K562 (cell line): ENCODE measurements around the gene NFATC3. TPM values are rescaled to one million over a fixed set of nuclear protein-coding genes. Genes with fewer than 3 reads are reported as not detected.

Source experiments
- ATAC-seq: fragments of 200-7000 bp; cut with Tn5 transposase; 3 replicates; pipeline ENCODE4 v1.9.1; 2020; ENCODE audit warnings: moderate library complexity
- BruUV-seq: library from RNA; stranded (reverse); fragments of 400-500 nt; replicated peaks from 2 replicates; lab custom pipeline; 2021; lab: Mats Ljungman, UMichigan
- CTCF ChIA-PET: fragments of 300-600 bp; formaldehyde crosslinking; extraction: SDS; loops from one replicate; lab custom pipeline; 2021; ENCODE audit warnings: low intra/inter-chr PET ratio; lab: Yijun Ruan, JAX
- POLR2A ChIA-PET: fragments of 300-600, 350-650 bp; sonication (Branson Sonifier 250); formaldehyde crosslinking; extraction: SDS; loops from one replicate; lab custom pipeline; 2021; ENCODE audit warnings: antibody characterized with exemption, inconsistent platforms; lab: Yijun Ruan, JAX
- DNase-seq, 4 experiments: peaks; one replicate each; pipeline versions ENCODE4 v3.0.0 to v3.0.0-alpha.2; 2011 to 2018; ENCODE audit warnings: low spot score in 3 of 4, mixed read lengths in 3 of 4; ENCODE audit errors: extremely low read depth in 1 of 4
- FAIRE-seq: peaks from 2 replicates; lab custom pipeline; 2011; peaks lifted over from hg19 to GRCh38; lab: Jason Lieb, UNC
- H2AFZ ChIP-seq: 2 replicates; pipeline ENCODE4 v1.6.0; 2011; ENCODE audit warnings: low read depth, low read length, control low read depth, inconsistent platforms
- H3K27ac ChIP-seq: fragments of 200-600 bp; 3 replicates; pipeline ENCODE4 v1.8.0; 2011; ENCODE audit warnings: low read depth, mild to moderate bottlenecking, control low read depth, inconsistent platforms, low read length, moderate library complexity, mixed read lengths; ENCODE audit errors: extremely low read depth
- H3K27me3 ChIP-seq, 2 experiments: fragments of 300-600 bp in 1 of 2; 2 replicates in 1 of 2; 3 replicates in 1 of 2; pipeline versions ENCODE4 v1.6.0 to v1.8.0; 2011; ENCODE audit warnings: inconsistent platforms in 2 of 2, low read length in 2 of 2, mild to moderate bottlenecking in 1 of 2, mixed read lengths in 1 of 2, moderate library complexity in 1 of 2; ENCODE audit not compliant: control insufficient read depth in 2 of 2, insufficient read depth in 2 of 2
- H3K36me3 ChIP-seq: fragments of 300-600 bp; 3 replicates; pipeline ENCODE4 v1.8.0; 2011; ENCODE audit warnings: mild to moderate bottlenecking, low read length, inconsistent platforms; ENCODE audit not compliant: control insufficient read depth, insufficient read depth
- H3K4me1 ChIP-seq, 2 experiments: fragments of 200-600 bp in 1 of 2; replicated peaks in 1 of 2; 2 replicates in 1 of 2; 3 replicates in 1 of 2; pipeline versions ENCODE4 v1.5.1 to v1.8.0; 2011; ENCODE audit warnings: inconsistent platforms in 2 of 2, low read length in 2 of 2, mild to moderate bottlenecking in 1 of 2, mixed read lengths in 1 of 2, moderate library complexity in 1 of 2; ENCODE audit not compliant: control insufficient read depth in 2 of 2, insufficient read depth in 2 of 2
- H3K4me2 ChIP-seq: 2 replicates; pipeline ENCODE4 v1.6.1; 2011; ENCODE audit warnings: low read length, control low read depth, inconsistent platforms, mixed read lengths; ENCODE audit not compliant: insufficient read depth
- H3K4me3 ChIP-seq: fragments of 200-600 bp; sonication (generic), shearing (Covaris generic); 2 replicates; pipeline ENCODE4 v1.5.1; 2016; ENCODE audit warnings: control low read depth, inconsistent platforms
- H3K79me2 ChIP-seq: fragments of 200-600 bp; 3 replicates; pipeline ENCODE4 v1.8.0; 2011; ENCODE audit warnings: low read length, inconsistent platforms; ENCODE audit not compliant: control insufficient read depth, insufficient read depth
- H3K9ac ChIP-seq, 2 experiments: 2 replicates each; pipeline versions ENCODE4 v1.6.0 to v1.6.1; 2011; ENCODE audit warnings: low read depth in 2 of 2, low read length in 2 of 2, control low read depth in 1 of 2, inconsistent platforms in 1 of 2, mild to moderate bottlenecking in 1 of 2, mixed read lengths in 1 of 2; ENCODE audit not compliant: insufficient read depth in 1 of 2
- H3K9me1 ChIP-seq: one replicate; pipeline ENCODE4 v1.6.0; 2011; ENCODE audit warnings: inconsistent platforms, mild to moderate bottlenecking, low read length, moderate library complexity; ENCODE audit not compliant: control insufficient read depth, insufficient read depth
- H3K9me3 ChIP-seq: replicated peaks from 2 replicates; pipeline ENCODE4 v1.5.1; 2011; ENCODE audit warnings: low read depth, low read length, inconsistent platforms; ENCODE audit not compliant: control insufficient read depth, insufficient read depth
- H4K20me1 ChIP-seq: replicated peaks from 2 replicates; pipeline ENCODE4 v1.6.1; 2011; ENCODE audit warnings: low read length, inconsistent platforms, mixed read lengths; ENCODE audit not compliant: control insufficient read depth, insufficient read depth
- ATF7 ChIP-seq: fragments of 450-650 bp; IDR thresholded peaks from 2 replicates; pipeline ENCODE4 v1.7.1; 2014; ENCODE audit warnings: mild to moderate bottlenecking, moderate library complexity
- CC2D1A ChIP-seq: fragments of 450-650 bp; IDR thresholded peaks from 2 replicates; pipeline ENCODE4 v1.6.1; 2017; ENCODE audit warnings: mild to moderate bottlenecking
- KAT2B ChIP-seq: IDR thresholded peaks from one replicate; pipeline ENCODE4 v1.6.1; 2012; ENCODE audit warnings: low read depth, mild to moderate bottlenecking, control low read depth, inconsistent platforms, low read length, moderate library complexity
- MBD1 ChIP-seq: fragments of 250-450 bp; sonication (Bioruptor Pico); IDR thresholded peaks from 2 replicates; pipeline ENCODE4 v1.8.0; 2022; ENCODE audit warnings: inconsistent platforms
- MEF2D ChIP-seq: conservative IDR thresholded peaks from 2 replicates; pipeline ENCODE4 v1.6.1; 2016; ENCODE audit warnings: low read depth, missing genetic modification characterization, missing compliant biosample characterization
- PHB ChIP-seq: fragments of 250-450 bp; sonication (Bioruptor Pico); IDR thresholded peaks from 2 replicates; pipeline ENCODE4 v1.5.0; 2021
- POU5F1 ChIP-seq: fragments of 150-350 bp; IDR thresholded peaks from 2 replicates; pipeline ENCODE4 v1.6.1; 2014; ENCODE audit warnings: borderline replicate concordance, low read length, low read depth, mild to moderate bottlenecking; ENCODE audit not compliant: partially characterized antibody
- PREB ChIP-seq: sonication (generic); formaldehyde crosslinking; IDR thresholded peaks from 2 replicates; pipeline ENCODE4 v1.8.1; 2023; ENCODE audit warnings: mild to moderate bottlenecking, missing genetic modification reagents
- RB1 ChIP-seq: fragments of 450-650 bp; IDR thresholded peaks from 2 replicates; pipeline ENCODE4 v1.6.1; 2017; ENCODE audit warnings: low read depth, mild to moderate bottlenecking
- TAF15 ChIP-seq: fragments of 200-400 bp; formaldehyde crosslinking; IDR thresholded peaks from 2 replicates; pipeline ENCODE4 v1.6.1; 2017; ENCODE audit warnings: mild to moderate bottlenecking, low read depth, low read length, moderate library complexity
- TRIM24 ChIP-seq, 2 experiments: fragments of 450-650 bp; IDR thresholded peaks; 2 replicates each; pipeline ENCODE4 v1.6.1; 2016
- XRCC4 ChIP-seq: IDR thresholded peaks from one replicate; pipeline ENCODE4 v1.6.1; 2011; ENCODE audit not compliant: insufficient read depth, insufficient read length; ENCODE audit errors: extremely low read depth
- ZNF165 ChIP-seq: fragments of 250-450 bp; sonication (Bioruptor Pico); IDR thresholded peaks from 2 replicates; pipeline ENCODE4 v1.4.0; 2020; ENCODE audit warnings: borderline replicate concordance
- ZNF764 ChIP-seq: fragments of 250-450 bp; sonication (Bioruptor Pico); IDR thresholded peaks from 2 replicates; pipeline ENCODE4 v1.4.0; 2020; ENCODE audit warnings: low read depth, mild to moderate bottlenecking, moderate library complexity
- WGBS: fragments of 100-300 bp; shearing (Covaris generic); methylation state at CpG from one replicate; pipeline ENCODE4 v1.1.6; 2016; ENCODE audit warnings: low coverage, mixed read lengths; ENCODE audit not compliant: insufficient coverage; ENCODE audit errors: missing lambda C conversion rate; 5-methylcytosine and 5-hydroxymethylcytosine counted together
- in situ Hi-C: fragments of 300-500 bp; cut with MboI; formaldehyde crosslinking; loops from 4 replicates; pipeline ENCODE4 v1.15.0; 2018; ENCODE audit warnings: inconsistent platforms, mixed read lengths
- intact Hi-C: fragments of 100-400 bp; cut with micrococcal nuclease; formaldehyde crosslinking; loops from 2 replicates; pipeline ENCODE4 v1.14.2; 2022
- polyA plus RNA-seq, 8 experiments: library from polyadenylated mRNA; depleted of rRNA in 4 of 8; stranded (reverse) in 5 of 8; unstranded in 3 of 8; fragments of >200 nt; fragmentation: Nextera tagmentation in 2 of 8; fragmentation: Illumina TruSeq in 1 of 8; extraction: Ambion mirVana in 2 of 8; extraction: Trizol in 1 of 8; gene quantifications; 2 replicates each; pipeline versions ENCODE4 v1.2.1 to v1.2.3, GENCODE V29; 2011 to 2014; ENCODE audit warnings: inconsistent platforms in 1 of 8, missing spikeins in 1 of 8
- total RNA-seq, 7 experiments: library from RNA; depleted of rRNA in 6 of 7; stranded (reverse); fragments of >200 nt in 6 of 7; fragmentation: Illumina TruSeq in 2 of 7; extraction: Trizol in 2 of 7; gene quantifications; 2 replicates each; pipeline versions ENCODE4 v1.2.1 to v1.2.3, GENCODE V29; 2011 to 2021; ENCODE audit warnings: low replicate concordance in 1 of 7
- TF ChIP-seq, protein P1 (sequence below): fragments of 250-450 bp; sonication (Bioruptor Pico); IDR thresholded peaks from 2 replicates; pipeline ENCODE4 v1.4.0; 2020
- TF ChIP-seq, protein P2 (sequence below): fragments of 200-800 bp; sonication (Bioruptor generic); IDR thresholded peaks from 2 replicates; pipeline ENCODE4 v1.6.1; 2017; ENCODE audit warnings: missing genetic modification characterization, missing compliant biosample characterization

Gene NFATC3
- total and polyA plus RNA-seq, 9 of the 15 experiments (the other 6 are each of a cell fraction or from before 2014, with no cell fraction given), result 15.7 to 98.4 (median 59.4) TPM

GRCh38 chr16:68065716-68066305, 19.4 kb upstream of the NFATC3 start (continued):
- TF ChIP-seq ZNF764 (CRISPR knock-in tag) (no peak), XRCC4 (no peak), ZNF165 (CRISPR knock-in tag) (no peak), KAT2B (no peak), CC2D1A (no peak), POU5F1 (no peak), TAF15 (no peak)

GRCh38 chr16:68066763-68067162, 18.4 kb upstream of the NFATC3 start:
- BruUV-seq, result no TSS peak
- Histone ChIP-seq H4K20me1 (no peaks in the 10 kb centered on the region; the same call in 1 of the 2 replicates), H3K79me2 (no peaks in the 10 kb centered on the region), H3K9me3 (no peaks in the 10 kb centered on the region), H3K9ac (no peak overlapping the region), H3K27ac (no peak overlapping the region), H3K27me3 (no peaks in the 10 kb centered on the region), H3K4me3 (no peak overlapping the region), H2AFZ (no peak overlapping the region), H3K36me3 (peaks cover 73% of the 10 kb centered on the region; the same call in 2 of the 3 replicates), H3K9me1 (no peaks in the 10 kb centered on the region), H3K4me2 (no peak overlapping the region), H3K4me1 (peaks cover 5 to 11% of the 10 kb centered on the region in 2 experiments)
- CTCF ChIA-PET, result no interaction called here
- in situ Hi-C loops (no loop called here), intact Hi-C loops (no loop called here)
- no peak for ATAC-seq
- DNase-seq, result no peak
- POLR2A ChIA-PET, result interaction anchor here (0.6 to 3.0 kb wide), 4 partner anchors 13 to 131 kb away, joined by 3 to 10 read pairs (median 4); no protein-coding TSS in a partner anchor
- WGBS, result no CpG with 5 or more reads among the region's 1 CpG
- no peak for FAIRE-seq
- TF ChIP-seq RB1, result no peak
- no peak for TF ChIP-seq ATF7
- no peak for TF ChIP-seq MBD1 (CRISPR knock-in tag)
- no peak for TF ChIP-seq MEF2D (tag)
- TF ChIP-seq, protein P1, sequence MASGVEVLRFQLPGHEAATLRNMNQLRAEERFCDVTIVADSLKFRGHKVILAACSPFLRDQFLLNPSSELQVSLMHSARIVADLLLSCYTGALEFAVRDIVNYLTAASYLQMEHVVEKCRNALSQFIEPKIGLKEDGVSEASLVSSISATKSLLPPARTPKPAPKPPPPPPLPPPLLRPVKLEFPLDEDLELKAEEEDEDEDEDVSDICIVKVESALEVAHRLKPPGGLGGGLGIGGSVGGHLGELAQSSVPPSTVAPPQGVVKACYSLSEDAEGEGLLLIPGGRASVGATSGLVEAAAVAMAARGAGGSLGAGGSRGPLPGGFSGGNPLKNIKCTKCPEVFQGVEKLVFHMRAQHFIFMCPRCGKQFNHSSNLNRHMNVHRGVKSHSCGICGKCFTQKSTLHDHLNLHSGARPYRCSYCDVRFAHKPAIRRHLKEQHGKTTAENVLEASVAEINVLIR (CRISPR knock-in tag), result no peak
- TF ChIP-seq TRIM24 (IDR thresholded peaks at IDR 0.05), result no peak
- TF ChIP-seq PREB (CRISPR knock-in tag), result no peak
- TF ChIP-seq, protein P2, sequence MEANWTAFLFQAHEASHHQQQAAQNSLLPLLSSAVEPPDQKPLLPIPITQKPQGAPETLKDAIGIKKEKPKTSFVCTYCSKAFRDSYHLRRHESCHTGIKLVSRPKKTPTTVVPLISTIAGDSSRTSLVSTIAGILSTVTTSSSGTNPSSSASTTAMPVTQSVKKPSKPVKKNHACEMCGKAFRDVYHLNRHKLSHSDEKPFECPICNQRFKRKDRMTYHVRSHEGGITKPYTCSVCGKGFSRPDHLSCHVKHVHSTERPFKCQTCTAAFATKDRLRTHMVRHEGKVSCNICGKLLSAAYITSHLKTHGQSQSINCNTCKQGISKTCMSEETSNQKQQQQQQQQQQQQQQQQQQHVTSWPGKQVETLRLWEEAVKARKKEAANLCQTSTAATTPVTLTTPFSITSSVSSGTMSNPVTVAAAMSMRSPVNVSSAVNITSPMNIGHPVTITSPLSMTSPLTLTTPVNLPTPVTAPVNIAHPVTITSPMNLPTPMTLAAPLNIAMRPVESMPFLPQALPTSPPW, result no peak
- no peak for TF ChIP-seq PHB (CRISPR knock-in tag)
